GM23338 (cell line): Measurements from ENCODE around the gene CDKN2AIPNL. TPM values are rescaled to one million over a fixed set of nuclear protein-coding genes. Genes with fewer than 3 reads are reported as not detected.

Source experiments
- ATAC-seq: fragments of 200-7000 bp; cut with Tn5 transposase; 3 replicates; pipeline ENCODE4 v1.9.1; 2020
- DNase-seq: peaks from one replicate; pipeline ENCODE4 v3.0.0-alpha.2; 2015; ENCODE audit warnings: low spot score
- H2AFZ ChIP-seq: fragments of 200-600 bp; sonication (generic); 2 replicates; pipeline ENCODE4 v1.8.0; 2016; ENCODE audit warnings: antibody characterized with exemption, mild to moderate bottlenecking, moderate library complexity
- H3F3A ChIP-seq: fragments of 200-600 bp; sonication (generic); replicated peaks from 2 replicates; pipeline ENCODE4 v1.8.0; 2017; ENCODE audit warnings: antibody characterized with exemption, mixed run types, low read depth
- H3K27ac ChIP-seq: fragments of 200-600 bp; sonication (generic); 2 replicates; pipeline ENCODE4 v1.6.1; 2016; ENCODE audit warnings: low read depth
- H3K27me3 ChIP-seq: fragments of 200-600 bp; sonication (generic); 2 replicates; pipeline ENCODE4 v1.8.0; 2016; ENCODE audit warnings: mild to moderate bottlenecking, mixed run types, moderate library complexity; ENCODE audit not compliant: insufficient read depth
- H3K36me3 ChIP-seq: fragments of 200-600 bp; sonication (generic); 2 replicates; pipeline ENCODE4 v1.8.0; 2016; ENCODE audit warnings: mild to moderate bottlenecking; ENCODE audit not compliant: insufficient read depth
- H3K4me1 ChIP-seq: fragments of 200-600 bp; sonication (generic); 2 replicates; pipeline ENCODE4 v1.8.0; 2016; ENCODE audit warnings: mild to moderate bottlenecking, moderate library complexity; ENCODE audit not compliant: insufficient read depth
- H3K4me2 ChIP-seq: fragments of 200-600 bp; sonication (generic); 2 replicates; pipeline ENCODE4 v1.7.1; 2017; ENCODE audit warnings: mixed run types
- H3K4me3 ChIP-seq: fragments of 200-600 bp; sonication (generic); 2 replicates; pipeline ENCODE4 v1.6.1; 2016; ENCODE audit warnings: mixed run types
- H3K79me2 ChIP-seq: fragments of 200-600 bp; sonication (generic); replicated peaks from 2 replicates; pipeline ENCODE4 v1.8.0; 2017; ENCODE audit warnings: mild to moderate bottlenecking; ENCODE audit not compliant: insufficient read depth
- H3K9me2 ChIP-seq: fragments of 200-600 bp; sonication (generic); 2 replicates; pipeline ENCODE4 v1.8.0; 2017; ENCODE audit not compliant: insufficient read depth
- H4K20me1 ChIP-seq: fragments of 200-600 bp; sonication (generic); replicated peaks from 2 replicates; pipeline ENCODE4 v1.8.0; 2017; ENCODE audit warnings: mild to moderate bottlenecking; ENCODE audit not compliant: insufficient read depth
- H3K27ac Mint-ChIP-seq: 2 replicates; pipeline ENCODE4 v1.8.0; 2020; ENCODE audit warnings: inconsistent platforms, mild to moderate bottlenecking, moderate library complexity, mixed read lengths
- H3K27me3 Mint-ChIP-seq: 3 replicates; pipeline ENCODE4 v1.8.0; 2022; ENCODE audit warnings: low read depth, mild to moderate bottlenecking, moderate library complexity, mixed read lengths, inconsistent platforms; ENCODE audit not compliant: insufficient read depth, poor library complexity
- H3K36me3 Mint-ChIP-seq: 3 replicates; pipeline ENCODE4 v1.8.0; 2021; ENCODE audit warnings: low read depth, mild to moderate bottlenecking, inconsistent platforms, moderate library complexity, mixed read lengths
- H3K4me1 Mint-ChIP-seq: 3 replicates; pipeline ENCODE4 v1.8.0; 2020; ENCODE audit warnings: mild to moderate bottlenecking, inconsistent platforms, mixed read lengths
- H3K4me3 Mint-ChIP-seq: 3 replicates; pipeline ENCODE4 v1.8.0; 2021; ENCODE audit warnings: moderate library complexity, mild to moderate bottlenecking, inconsistent platforms, mixed read lengths
- H3K9me3 Mint-ChIP-seq: 3 replicates; pipeline ENCODE4 v1.8.0; 2020; ENCODE audit warnings: moderate library complexity, mild to moderate bottlenecking, inconsistent platforms, mixed read lengths
- CREB1 ChIP-seq: fragments of 250-450 bp; sonication (Bioruptor Pico); IDR thresholded peaks from 2 replicates; pipeline ENCODE4 v1.5.0; 2020; ENCODE audit warnings: low read depth, mild to moderate bottlenecking, moderate library complexity
- EZH2 ChIP-seq: fragments of 200-600 bp; sonication (generic); IDR thresholded peaks from one replicate; pipeline ENCODE4 v1.8.0; 2017; ENCODE audit warnings: antibody characterized with exemption, mild to moderate bottlenecking, low read depth; ENCODE audit not compliant: unreplicated experiment
- EZH2phosphoT487 ChIP-seq: fragments of 200-600 bp; sonication (generic); IDR thresholded peaks from one replicate; pipeline ENCODE4 v1.8.1; 2018; ENCODE audit warnings: antibody characterized with exemption; ENCODE audit not compliant: unreplicated experiment
- JUNB ChIP-seq: IDR thresholded peaks from one replicate; pipeline ENCODE4 v1.6.1; 2016; ENCODE audit warnings: antibody characterized with exemption; ENCODE audit not compliant: unreplicated experiment
- NANOG ChIP-seq: IDR thresholded peaks from 2 replicates; pipeline ENCODE4 v1.6.1; 2016; ENCODE audit warnings: antibody characterized with exemption, borderline replicate concordance
- POLR2AphosphoS5 ChIP-seq: IDR thresholded peaks from 2 replicates; pipeline ENCODE4 v1.6.1; 2016; ENCODE audit warnings: antibody characterized with exemption, low read depth
- STAT1 ChIP-seq: IDR thresholded peaks from one replicate; pipeline ENCODE4 v1.6.1; 2016; ENCODE audit warnings: antibody characterized with exemption; ENCODE audit not compliant: unreplicated experiment
- ZNF331 ChIP-seq: fragments of 250-450 bp; sonication (Bioruptor Pico); IDR thresholded peaks from 2 replicates; pipeline ENCODE4 v1.5.0; 2020; ENCODE audit warnings: low read depth, mild to moderate bottlenecking, moderate library complexity
- polyA plus RNA-seq: library from polyadenylated mRNA; unstranded; fragments of >200 nt; fragmentation: Nextera tagmentation; extraction: Ambion mirVana; gene quantifications from 2 replicates; pipeline ENCODE4 v1.2.1, GENCODE V29; 2016
- total RNA-seq: library from RNA; depleted of rRNA; stranded (reverse); fragments of >200 nt; shearing (Covaris generic); gene quantifications from 2 replicates; pipeline ENCODE4 v1.2.3, GENCODE V29; 2014
- TF ChIP-seq, protein P1 (sequence below): IDR thresholded peaks from one replicate; pipeline ENCODE4 v1.6.1; 2018; ENCODE audit warnings: antibody characterized with exemption; ENCODE audit not compliant: unreplicated experiment
- TF ChIP-seq, protein P2 (sequence below): IDR thresholded peaks from 2 replicates; pipeline ENCODE4 v1.6.1; 2016; ENCODE audit warnings: antibody characterized with exemption
- TF ChIP-seq, protein P3 (sequence below), 2 experiments: fragments of 200-600 bp in 1 of 2; sonication (generic) in 1 of 2; conservative IDR thresholded peaks; 2 replicates each; pipeline versions ENCODE4 v1.5.1 to v1.6.1; 2016 to 2017; ENCODE audit warnings: antibody characterized with exemption in 2 of 2, low read depth in 2 of 2, mild to moderate bottlenecking in 2 of 2, moderate library complexity in 1 of 2

The CDKN2AIPNL gene
- total and polyA plus RNA-seq, 2 experiments from 2014 or later, result 53.5 to 79.5 TPM

DNA sequence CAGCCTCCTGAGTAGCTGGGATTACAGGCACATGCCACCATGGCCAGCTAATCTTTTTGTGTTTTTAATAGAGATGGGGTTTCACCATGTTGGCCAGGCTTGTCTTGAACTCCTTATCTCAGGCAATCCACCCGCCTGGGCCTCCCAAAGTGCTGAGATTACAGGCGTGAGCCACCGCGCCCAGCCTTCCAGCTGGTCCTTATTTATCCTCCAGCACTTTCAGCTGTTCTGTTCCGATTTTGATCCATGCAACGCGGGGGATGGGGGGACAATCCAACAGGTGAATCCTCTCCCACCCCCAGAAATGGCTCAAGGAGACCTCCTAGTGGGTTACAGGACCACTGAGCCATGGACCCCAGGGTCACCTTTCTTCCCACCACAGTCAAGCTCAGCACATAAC lies 14.7 kb upstream of the CDKN2AIPNL start (continued):
- TF ChIP-seq, protein P1, sequence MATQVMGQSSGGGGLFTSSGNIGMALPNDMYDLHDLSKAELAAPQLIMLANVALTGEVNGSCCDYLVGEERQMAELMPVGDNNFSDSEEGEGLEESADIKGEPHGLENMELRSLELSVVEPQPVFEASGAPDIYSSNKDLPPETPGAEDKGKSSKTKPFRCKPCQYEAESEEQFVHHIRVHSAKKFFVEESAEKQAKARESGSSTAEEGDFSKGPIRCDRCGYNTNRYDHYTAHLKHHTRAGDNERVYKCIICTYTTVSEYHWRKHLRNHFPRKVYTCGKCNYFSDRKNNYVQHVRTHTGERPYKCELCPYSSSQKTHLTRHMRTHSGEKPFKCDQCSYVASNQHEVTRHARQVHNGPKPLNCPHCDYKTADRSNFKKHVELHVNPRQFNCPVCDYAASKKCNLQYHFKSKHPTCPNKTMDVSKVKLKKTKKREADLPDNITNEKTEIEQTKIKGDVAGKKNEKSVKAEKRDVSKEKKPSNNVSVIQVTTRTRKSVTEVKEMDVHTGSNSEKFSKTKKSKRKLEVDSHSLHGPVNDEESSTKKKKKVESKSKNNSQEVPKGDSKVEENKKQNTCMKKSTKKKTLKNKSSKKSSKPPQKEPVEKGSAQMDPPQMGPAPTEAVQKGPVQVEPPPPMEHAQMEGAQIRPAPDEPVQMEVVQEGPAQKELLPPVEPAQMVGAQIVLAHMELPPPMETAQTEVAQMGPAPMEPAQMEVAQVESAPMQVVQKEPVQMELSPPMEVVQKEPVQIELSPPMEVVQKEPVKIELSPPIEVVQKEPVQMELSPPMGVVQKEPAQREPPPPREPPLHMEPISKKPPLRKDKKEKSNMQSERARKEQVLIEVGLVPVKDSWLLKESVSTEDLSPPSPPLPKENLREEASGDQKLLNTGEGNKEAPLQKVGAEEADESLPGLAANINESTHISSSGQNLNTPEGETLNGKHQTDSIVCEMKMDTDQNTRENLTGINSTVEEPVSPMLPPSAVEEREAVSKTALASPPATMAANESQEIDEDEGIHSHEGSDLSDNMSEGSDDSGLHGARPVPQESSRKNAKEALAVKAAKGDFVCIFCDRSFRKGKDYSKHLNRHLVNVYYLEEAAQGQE, result no peak
- no peak for TF ChIP-seq POLR2AphosphoS5
- TF ChIP-seq CREB1 (CRISPR knock-in tag), result no peak
- TF ChIP-seq JUNB, result no peak

DNA sequence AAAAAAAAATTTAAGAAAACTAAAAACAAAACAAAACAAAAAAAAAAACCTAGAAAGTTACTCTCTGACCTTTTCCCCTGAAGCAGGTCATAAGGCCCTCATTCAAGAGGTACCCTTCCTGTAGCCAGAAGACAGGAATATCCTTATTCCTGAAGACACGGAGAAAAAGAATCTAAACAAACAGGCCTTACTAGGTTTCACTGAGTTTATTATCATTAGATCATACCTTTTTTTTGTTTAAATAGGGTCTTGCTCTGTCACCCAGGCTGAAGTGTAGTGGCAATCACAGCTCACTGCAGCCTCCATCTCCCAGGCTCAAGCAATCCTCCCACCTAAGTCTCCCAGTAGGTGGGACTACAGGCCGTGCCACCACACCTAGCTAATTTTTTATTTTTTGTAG lies 11.7 kb upstream of the CDKN2AIPNL start:
- Histone ChIP-seq H3F3A (peaks cover 5% of the 10 kb centered on the region; the same call in 1 of the 2 replicates), H3K79me2 (no peaks in the 10 kb centered on the region), H2AFZ (no peak overlapping the region), H3K27me3 (no peaks in the 10 kb centered on the region), H3K4me2 (no peak overlapping the region), H3K4me3 (no peak overlapping the region), H3K4me1 (no peaks in the 10 kb centered on the region; the same call in 1 of the 2 replicates), H3K36me3 (no peaks in the 10 kb centered on the region), H3K9me2 (no peaks in the 10 kb centered on the region), H3K27ac (no peak overlapping the region), H4K20me1 (no peaks in the 10 kb centered on the region)
- Mint-ChIP-seq H3K27ac (no peak overlapping the region), H3K4me1 (peaks cover 15% of the 10 kb centered on the region), H3K9me3 (peaks cover 7% of the 10 kb centered on the region), H3K4me3 (no peak overlapping the region), H3K36me3 (peaks cover 3% of the 10 kb centered on the region; the same call in 1 of the 3 replicates), H3K27me3 (no peaks in the 10 kb centered on the region)
- ATAC-seq (no peak), DNase-seq (no peak)
- TF ChIP-seq, protein P2, sequence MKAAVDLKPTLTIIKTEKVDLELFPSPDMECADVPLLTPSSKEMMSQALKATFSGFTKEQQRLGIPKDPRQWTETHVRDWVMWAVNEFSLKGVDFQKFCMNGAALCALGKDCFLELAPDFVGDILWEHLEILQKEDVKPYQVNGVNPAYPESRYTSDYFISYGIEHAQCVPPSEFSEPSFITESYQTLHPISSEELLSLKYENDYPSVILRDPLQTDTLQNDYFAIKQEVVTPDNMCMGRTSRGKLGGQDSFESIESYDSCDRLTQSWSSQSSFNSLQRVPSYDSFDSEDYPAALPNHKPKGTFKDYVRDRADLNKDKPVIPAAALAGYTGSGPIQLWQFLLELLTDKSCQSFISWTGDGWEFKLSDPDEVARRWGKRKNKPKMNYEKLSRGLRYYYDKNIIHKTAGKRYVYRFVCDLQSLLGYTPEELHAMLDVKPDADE, result no peak
- TF ChIP-seq NANOG (no peak), STAT1 (no peak), POLR2AphosphoS5 (no peak), ZNF331 (CRISPR knock-in tag) (no peak), EZH2 (no peak), JUNB (no peak), EZH2phosphoT487 (no peak), CREB1 (CRISPR knock-in tag) (no peak)
- TF ChIP-seq, protein P1, result no peak
- TF ChIP-seq, protein P3, sequence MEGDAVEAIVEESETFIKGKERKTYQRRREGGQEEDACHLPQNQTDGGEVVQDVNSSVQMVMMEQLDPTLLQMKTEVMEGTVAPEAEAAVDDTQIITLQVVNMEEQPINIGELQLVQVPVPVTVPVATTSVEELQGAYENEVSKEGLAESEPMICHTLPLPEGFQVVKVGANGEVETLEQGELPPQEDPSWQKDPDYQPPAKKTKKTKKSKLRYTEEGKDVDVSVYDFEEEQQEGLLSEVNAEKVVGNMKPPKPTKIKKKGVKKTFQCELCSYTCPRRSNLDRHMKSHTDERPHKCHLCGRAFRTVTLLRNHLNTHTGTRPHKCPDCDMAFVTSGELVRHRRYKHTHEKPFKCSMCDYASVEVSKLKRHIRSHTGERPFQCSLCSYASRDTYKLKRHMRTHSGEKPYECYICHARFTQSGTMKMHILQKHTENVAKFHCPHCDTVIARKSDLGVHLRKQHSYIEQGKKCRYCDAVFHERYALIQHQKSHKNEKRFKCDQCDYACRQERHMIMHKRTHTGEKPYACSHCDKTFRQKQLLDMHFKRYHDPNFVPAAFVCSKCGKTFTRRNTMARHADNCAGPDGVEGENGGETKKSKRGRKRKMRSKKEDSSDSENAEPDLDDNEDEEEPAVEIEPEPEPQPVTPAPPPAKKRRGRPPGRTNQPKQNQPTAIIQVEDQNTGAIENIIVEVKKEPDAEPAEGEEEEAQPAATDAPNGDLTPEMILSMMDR (conservative IDR thresholded peaks at IDR 0.05; ENCODE audit: low read depth in 2 of 2), result no peak; a peak in 1 of 4 replicates
